Erythroblast (primary cell): ENCODE measurements around the gene PTGES.

Experiments used
- GATA1 ChIP-seq: IDR thresholded peaks from 2 replicates; pipeline ENCODE4 v1.6.1; 2011; ENCODE audit warnings: low read depth, mild to moderate bottlenecking, control low read depth, low read length, moderate library complexity
- POLR2A ChIP-seq: IDR thresholded peaks from 2 replicates; pipeline ENCODE4 v1.6.1; 2011; ENCODE audit warnings: mild to moderate bottlenecking, low read length

- TF ChIP-seq POLR2A, result no peak
- no peak for TF ChIP-seq GATA1
Observed at GRCh38 chr9:129720865-129721545, 31.8 kb downstream of the PTGES start.
